GM12864 (cell line): Measurements from ENCODE around the gene MAP3K3.
A peak's percentile ranks its signal among the peaks of the same experiment; 100 is the strongest.

Source experiments
- DNase-seq: peaks from one replicate; pipeline ENCODE4 v3.0.0-alpha.2; 2011; ENCODE audit warnings: low read depth
- H3K4me3 ChIP-seq: 2 replicates; pipeline ENCODE4 v1.5.1; 2011; ENCODE audit warnings: mild to moderate bottlenecking, low read depth, low read length, control low read depth
- CTCF ChIP-seq: IDR thresholded peaks from 2 replicates; pipeline ENCODE4 v1.5.1; 2011; ENCODE audit warnings: low read depth, mild to moderate bottlenecking, moderate library complexity, low read length, control low read depth, inconsistent platforms; ENCODE audit errors: missing control alignments

MAP3K3 gene

GRCh38 chr17:63589646-63590045 is 32.6 kb upstream of the MAP3K3 start:
- no peak for DNase-seq
- no peak for TF ChIP-seq CTCF
- no peak overlapping the region for H3K4me3 ChIP-seq

GRCh38 chr17:63592797-63593196 is 29.4 kb upstream of the MAP3K3 start:
- DNase-seq, result no peak

DNA sequence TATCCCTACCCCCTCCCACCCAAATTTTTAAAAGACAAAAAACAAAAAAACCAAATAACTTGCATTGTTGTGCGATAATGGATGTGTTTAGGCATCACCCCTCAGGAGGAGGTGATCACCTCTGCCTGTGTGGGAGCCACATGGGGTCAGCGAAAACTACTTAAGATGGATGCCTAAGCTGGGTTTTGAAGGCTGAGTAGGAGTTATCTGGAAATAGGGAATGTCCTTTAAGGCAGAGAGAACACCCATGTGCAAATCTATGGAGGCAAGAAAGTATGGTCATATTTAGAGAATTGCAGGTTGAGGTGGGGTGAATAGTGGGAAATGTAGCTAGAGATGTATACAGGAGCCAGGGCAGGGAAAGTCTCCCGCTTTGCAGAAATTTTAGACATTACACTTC is 27.1 kb upstream of the MAP3K3 start:
- no peak overlapping the region for H3K4me3 ChIP-seq
- DNase-seq, result no peak
- no peak for TF ChIP-seq CTCF

More at GRCh38 chr17:63592797-63593196, 29.4 kb upstream of the MAP3K3 start:
- no peak for TF ChIP-seq CTCF
- H3K4me3 ChIP-seq, result no peak overlapping the region

GRCh38 chr17:63596856-63597586 is 25.2 kb upstream of the MAP3K3 start:
- TF ChIP-seq CTCF, result no peak

GRCh38 chr17:63598281-63598680 is 23.9 kb upstream of the MAP3K3 start:
- no peak for DNase-seq
- TF ChIP-seq CTCF, result no peak
- no peak overlapping the region for H3K4me3 ChIP-seq

More at GRCh38 chr17:63596856-63597586, 25.2 kb upstream of the MAP3K3 start:
- no peak overlapping the region for H3K4me3 ChIP-seq
- DNase-seq, result no peak

DNA sequence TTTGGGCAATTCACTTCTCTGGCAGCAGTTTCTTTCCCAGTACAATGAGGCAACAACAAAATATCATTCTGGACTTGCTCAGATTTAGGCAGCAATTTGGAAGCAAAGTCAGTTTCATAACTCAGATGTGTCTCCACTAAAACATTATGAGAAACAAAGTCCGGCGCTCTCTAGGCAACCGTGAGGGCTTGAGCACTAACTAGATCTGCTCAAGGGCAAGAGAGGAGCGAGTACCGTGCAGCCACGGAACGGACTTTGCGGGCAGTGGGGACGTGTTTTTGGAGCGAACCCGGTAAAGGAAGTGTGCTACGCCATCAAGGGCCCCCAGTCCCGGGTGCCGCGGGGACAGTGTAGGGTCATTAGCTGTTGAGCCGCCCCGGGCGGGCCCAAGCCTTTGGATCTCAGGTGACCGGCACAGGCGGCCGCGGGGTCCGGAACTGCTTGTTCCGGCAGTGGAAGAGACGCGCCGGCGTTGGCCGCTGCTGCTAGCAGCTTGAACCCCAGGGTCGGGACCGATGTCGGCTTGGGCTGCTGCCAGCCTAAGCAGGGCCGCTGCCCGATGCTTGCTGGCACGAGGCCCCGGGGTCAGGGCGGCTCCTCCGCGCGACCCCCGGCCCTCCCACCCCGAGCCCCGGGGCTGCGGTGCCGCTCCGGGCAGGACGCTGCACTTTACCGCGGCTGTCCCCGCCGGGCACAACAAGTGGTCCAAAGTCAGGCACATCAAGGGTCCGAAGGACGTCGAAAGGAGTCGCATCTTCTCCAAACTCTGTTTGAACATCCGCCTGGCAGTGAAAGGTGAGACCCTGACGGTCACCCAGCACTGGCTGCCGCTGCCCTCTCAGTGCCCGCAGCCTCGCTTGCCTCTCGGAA is 21.4 kb upstream of the MAP3K3 start, which contains the start of gene TACO1:
Gene TACO1, plus strand, starts transcription at position 327 of the 870 bp plus-strand sequence. Its CDS starts 189 bp downstream, at position 516.
- no peak for TF ChIP-seq CTCF
- DNase-seq, result peak; percentile 67
- H3K4me3 ChIP-seq, result peak within 1 kb of the TSS; percentile 97
